ENCODE measurements around the gene SLBP.
"Not testable (repeated sequence)": the region's sequence is repeated elsewhere in the genome, so short reads cannot be mapped to it uniquely, and the experiment has no call there.

Gene SLBP

DNA sequence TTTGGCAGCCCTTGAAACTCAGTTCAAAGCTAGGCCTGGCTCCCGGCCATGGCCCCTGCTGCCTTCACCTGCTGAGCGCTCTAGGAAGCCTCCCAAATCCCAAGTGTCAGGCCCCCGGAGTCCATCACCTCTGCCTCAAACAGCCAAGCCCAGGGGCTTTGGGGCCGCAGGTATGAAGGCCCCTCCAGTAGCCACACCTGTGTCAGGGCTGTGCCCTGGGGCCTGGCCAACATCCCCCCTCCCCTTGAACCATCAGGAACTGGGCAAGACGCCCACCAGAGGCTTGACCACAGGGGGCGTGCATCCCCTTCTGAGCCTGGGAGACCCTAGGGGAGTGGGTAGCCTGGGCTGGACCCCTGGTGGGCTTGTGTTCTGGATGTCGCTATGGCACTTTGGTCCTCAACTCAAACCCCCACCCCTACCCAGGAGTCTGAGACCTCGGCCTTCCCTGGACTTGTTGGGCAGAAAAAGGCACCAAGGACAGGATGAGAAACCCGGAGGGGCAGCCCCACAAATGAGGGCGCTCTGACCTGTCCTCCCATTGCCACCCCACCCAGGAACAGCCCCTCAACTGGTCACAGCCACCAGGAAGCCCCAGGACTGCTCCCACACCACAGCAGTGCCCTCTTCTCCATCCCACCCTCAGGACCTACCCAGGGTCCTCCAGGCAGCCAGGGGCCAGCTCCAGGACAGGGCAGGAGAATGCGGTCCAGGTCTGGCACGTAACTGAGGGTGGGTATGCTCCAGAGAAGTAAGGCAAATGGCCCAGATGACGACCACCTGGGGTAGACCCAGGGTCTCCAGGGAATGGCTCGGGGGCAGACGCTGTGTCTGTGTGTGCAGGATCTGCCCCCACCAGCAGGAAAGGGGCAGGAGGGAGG lies 4.2 kb upstream of the SLBP start:
- no peak for DNase-seq

DNA sequence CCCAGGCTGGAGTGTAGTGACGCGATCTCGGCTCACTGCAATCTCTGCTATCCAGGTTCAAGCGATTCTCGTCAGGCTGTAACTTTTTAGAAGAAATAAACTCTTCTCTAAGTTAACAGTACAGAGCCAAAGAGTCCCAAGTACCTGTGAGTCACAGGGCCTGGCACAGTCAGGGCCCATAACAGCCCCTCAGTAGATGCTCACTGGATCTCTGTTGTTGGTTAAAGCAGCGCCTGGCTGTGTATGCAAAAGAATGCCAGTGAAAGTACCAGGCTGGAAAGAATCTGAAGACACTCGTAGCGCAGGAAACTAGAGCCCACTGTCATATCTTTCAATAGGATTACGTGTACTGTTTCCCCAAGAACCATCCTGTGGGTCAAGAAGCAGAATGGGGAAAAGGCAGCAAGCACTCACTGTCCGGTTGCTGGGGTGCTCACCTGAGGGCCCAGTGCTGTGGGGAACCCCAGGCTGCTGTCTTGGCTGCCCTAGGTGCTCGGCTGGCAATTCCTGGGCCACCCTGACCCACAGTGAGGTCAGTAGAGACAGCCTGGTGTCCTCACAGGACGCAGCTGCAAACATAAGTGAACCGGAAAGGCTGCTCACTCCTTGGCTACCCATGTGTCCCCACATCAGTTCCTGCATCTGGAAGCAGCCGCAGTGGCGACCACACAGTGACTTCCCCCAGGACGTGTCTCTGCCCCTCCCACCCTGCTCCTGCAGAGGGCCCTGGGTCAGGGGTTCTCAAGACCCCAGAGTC lies 3.1 kb upstream of the SLBP start:
- in situ Hi-C loops (cut with HindIII; ENCODE audit: low pct_ligation_motif_present, low pct_unique_long_range_greater_than_20kb, low sequenced_read_pairs): no loop called here
- DNase-seq: no peak

More for the DNA sequence above, 4.2 kb upstream of the SLBP start:
- in situ Hi-C loops (cut with HindIII; ENCODE audit: low pct_ligation_motif_present, low pct_unique_long_range_greater_than_20kb, low sequenced_read_pairs): no loop called here

DNA sequence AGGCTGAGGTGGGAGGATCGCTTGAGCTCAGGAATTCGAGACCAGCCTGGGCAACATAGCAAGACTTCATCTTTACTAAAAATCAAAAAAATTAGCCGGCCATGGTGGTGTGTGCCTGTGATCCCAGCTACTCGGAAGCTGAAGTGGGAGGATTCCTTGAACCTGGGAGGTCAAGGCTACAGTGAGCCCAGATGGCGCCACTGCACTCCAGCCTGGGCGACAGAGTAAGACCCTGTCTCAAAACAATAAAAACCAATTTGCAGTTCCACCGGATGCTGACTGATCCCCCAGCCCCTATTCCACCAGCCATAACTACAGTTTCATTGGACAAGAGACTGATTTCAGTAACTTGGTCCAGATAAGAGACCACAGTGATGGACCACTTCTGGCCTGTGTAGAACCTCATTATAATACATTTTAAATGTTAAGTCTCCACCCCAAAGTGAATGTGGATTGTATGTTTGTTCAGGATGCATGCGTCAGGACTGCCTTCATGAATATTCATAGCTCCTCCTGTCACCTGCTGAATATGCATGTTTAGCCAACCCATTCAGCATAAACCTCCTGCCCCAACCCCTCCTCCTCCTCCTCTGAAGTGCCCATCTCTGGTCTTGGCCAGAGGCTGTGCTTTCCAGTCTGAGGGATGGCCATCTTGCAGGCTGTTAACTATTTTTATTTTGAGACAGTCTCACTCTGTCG lies 2.3 kb upstream of the SLBP start:
- no peak for DNase-seq
- in situ Hi-C loops (cut with HindIII; ENCODE audit: low pct_ligation_motif_present, low pct_unique_long_range_greater_than_20kb, low sequenced_read_pairs): no loop called here

DNA sequence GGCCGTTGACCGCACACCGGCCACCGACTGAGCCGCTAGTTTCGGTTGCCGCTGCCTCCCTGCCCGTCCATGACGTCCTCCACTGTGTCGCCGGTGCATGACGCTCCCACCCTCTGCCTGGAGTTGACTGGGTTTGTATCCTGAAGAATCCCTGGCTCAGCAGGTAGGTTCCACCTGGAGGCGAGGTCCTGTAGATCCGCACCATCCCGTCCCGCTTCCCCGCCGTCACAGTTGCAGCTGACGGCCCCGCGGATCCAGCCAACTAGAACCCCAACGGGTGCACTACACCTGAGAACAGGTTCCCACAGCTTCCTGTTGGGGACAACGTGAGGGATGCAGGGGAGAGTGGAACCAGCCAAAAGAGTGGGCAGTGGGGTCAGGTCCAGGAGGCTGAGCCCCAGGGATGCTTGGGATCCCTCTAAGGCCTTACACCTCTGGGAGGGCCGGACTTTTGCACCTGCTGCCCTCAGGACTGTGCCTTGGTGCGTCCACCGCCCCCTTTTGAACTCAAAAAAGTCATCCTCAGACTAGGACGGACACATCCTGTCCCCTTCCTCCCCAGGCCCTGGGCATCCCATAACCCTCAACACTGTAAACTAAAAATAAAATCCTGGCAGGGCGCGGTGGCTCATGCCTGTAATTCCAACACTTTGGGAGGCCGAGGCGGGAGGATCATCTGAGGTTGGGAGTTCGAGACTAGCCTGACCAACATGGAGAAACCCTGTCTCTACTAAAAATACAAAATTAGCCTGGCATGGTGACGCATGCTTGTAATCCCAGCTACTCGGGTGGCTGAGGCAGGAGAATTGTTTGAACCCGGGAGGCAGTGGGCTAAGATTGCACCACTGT lies 1.1 kb upstream of the SLBP start:
- in situ Hi-C loops (cut with HindIII; ENCODE audit: low pct_ligation_motif_present, low pct_unique_long_range_greater_than_20kb, low sequenced_read_pairs): no loop called here
- no peak for DNase-seq

DNA sequence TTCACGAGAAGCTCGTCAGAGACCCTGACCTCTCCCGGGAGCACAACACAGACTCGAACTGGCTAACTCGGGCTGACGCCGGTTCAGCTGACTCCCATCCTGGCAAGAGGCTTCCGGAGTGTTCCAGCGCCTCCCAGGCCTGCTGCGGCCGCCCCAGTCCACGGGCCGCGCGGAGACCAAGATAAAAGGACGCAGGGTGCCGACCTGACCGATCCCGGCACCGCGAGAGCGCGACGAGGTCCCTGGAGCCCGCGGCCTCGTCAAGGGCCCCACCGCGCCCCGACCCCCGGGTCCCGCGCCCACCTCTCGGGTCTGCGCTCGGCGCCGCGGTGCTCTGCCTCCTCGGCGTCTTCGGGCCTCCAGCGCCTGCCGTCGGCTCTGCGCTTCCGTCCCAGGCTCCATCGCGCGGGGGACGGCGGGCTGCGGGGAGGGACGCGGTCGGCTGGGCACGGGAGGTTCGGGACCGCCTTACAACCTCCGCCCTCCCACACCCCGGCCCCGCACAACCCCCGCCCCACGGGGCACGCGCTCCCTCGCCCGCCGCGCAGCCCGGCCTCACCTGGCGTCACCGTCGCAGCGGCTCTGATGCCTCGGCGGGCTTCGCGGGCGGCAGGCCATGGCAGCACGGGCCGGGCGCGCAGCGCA lies 426 bp downstream of the SLBP start:
- in situ Hi-C loops (cut with HindIII; ENCODE audit: low pct_ligation_motif_present, low pct_unique_long_range_greater_than_20kb, low sequenced_read_pairs): no loop called here
- peak; percentile 38 for DNase-seq

DNA sequence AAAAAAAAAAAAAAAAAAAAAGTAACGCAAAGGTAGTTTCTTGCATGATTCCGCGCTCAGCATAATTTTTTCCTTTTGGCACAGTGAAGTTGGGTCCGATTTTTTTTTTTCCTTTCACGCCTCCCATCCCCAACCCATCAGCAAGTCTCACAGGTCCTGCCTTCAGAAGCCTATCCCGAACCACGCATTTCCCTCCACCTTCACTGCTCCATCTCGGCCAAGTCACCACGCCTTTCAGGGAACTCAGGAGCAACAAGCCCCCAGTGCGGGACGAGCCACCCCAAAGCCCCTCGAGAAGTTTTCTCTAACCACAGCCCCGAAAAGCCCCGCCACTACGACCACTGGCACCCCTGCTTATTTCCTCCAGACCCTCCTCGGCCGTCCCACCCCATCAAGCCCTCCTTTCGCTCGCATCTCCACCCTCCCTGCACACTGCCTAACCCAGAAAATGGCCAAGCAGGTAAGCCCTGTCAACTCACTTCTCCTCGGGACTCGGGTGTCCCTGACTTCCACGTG lies 1.0 kb downstream of the SLBP start:
- in situ Hi-C loops (cut with HindIII; ENCODE audit: low pct_ligation_motif_present, low pct_unique_long_range_greater_than_20kb, low sequenced_read_pairs): no loop called here
- no peak for DNase-seq

DNA sequence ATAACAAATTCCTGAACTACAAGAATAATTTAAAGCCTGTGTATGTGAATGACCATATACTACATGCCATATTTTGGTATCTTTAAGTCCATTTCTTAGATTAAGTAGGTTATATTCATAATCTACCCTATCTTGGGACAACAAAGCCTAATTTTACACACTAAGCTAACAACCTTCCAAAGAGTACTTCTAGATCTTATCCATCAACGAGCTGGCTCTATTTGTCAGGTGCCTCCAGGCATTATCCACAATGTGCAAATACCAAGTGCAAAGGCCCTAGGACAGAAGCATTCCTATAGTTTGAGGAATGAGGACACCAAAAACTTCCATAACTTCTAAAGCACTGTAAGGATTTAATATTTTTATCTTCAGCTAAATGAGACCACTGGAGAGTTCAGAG lies 3.5 kb downstream of the SLBP start:
- DNase-seq: no peak
- in situ Hi-C loops (cut with HindIII; ENCODE audit: low pct_ligation_motif_present, low pct_unique_long_range_greater_than_20kb, low sequenced_read_pairs): no loop called here

DNA sequence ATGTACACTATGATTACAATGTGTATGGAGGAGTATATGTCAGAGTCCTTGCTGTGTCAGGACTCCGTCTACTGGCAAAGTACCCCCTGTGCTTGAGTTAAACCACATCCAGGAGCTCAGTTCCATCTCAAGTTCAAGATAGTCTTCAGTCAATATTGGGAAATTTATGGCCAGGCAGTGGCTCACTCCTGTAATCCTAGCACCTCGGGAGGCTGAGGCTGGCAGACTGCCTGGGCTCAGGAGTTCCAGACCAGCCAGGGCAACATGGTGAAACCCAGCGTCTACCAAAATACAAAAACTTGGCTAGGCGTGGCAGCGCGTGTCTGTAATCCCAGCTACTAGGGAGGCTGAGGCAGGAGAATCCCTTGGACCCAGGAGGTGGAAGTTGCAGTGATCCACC lies 5.8 kb downstream of the SLBP start:
- no peak for DNase-seq
- in situ Hi-C loops (cut with HindIII; ENCODE audit: low pct_ligation_motif_present, low pct_unique_long_range_greater_than_20kb, low sequenced_read_pairs): no loop called here

DNA sequence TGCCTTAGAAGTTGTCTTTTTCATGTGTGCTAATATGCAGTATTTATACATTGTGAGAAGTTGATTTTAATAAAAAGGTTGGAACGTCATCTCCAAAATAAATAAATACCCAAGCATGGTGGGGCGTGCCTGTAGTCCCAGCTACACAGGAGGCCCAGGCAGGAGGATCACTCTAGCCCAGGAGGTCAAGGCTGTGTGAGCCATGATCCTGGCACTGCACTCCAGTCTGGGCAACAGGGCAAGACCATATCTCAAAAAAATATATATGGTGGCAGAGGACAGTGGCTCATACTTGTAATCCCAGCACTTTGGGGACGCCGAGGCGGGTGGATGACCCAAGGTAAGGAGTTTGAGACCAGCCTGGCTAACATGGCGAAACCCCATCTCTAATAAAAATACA lies 6.4 kb downstream of the SLBP start:
- in situ Hi-C loops (cut with HindIII; ENCODE audit: low pct_ligation_motif_present, low pct_unique_long_range_greater_than_20kb, low sequenced_read_pairs): no loop called here
- DNase-seq: no peak

DNA sequence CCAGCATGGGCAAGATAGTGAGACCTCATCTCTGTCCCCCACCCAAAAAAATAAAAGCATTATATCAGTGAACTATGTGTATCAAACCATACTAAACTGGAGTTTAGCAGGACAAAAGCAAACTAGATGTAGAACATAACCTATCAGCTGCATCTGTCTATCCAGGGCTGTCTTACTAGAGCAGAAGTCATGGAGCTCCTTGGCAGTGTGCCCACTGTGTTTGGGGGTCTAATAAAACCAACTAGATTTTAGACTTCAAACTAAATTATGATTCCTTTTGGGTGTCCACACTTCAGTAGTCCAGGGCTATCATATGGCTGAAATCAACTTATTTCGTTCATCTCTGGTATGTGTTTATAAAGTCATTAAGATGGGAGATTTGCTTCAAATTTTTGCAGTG lies 8.3 kb downstream of the SLBP start:
- in situ Hi-C loops (cut with HindIII; ENCODE audit: low pct_ligation_motif_present, low pct_unique_long_range_greater_than_20kb, low sequenced_read_pairs): no loop called here
- no peak for DNase-seq

DNA sequence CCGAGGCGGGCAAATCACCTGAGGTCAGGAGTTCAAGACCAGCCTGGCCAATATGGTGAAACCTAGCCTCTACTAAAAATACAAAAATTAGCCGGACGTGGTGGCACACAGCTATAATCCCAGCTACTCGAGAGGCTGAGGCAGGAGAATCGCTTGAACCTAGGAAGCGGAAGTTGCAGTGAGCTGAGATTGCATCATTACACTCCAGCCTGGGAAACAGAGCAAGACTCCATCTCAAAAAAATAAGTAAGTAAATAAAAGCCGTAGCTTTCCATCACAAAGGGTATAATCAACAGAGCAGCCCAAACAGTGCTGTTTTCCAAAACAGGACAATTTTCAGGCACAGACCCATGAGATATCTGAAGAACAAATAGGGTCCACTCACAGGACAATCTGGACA lies 10.4 kb downstream of the SLBP start:
- DNase-seq; in situ Hi-C loops (cut with HindIII; ENCODE audit: low pct_ligation_motif_present, low pct_unique_long_range_greater_than_20kb, low sequenced_read_pairs): not testable (repeated sequence)

DNA sequence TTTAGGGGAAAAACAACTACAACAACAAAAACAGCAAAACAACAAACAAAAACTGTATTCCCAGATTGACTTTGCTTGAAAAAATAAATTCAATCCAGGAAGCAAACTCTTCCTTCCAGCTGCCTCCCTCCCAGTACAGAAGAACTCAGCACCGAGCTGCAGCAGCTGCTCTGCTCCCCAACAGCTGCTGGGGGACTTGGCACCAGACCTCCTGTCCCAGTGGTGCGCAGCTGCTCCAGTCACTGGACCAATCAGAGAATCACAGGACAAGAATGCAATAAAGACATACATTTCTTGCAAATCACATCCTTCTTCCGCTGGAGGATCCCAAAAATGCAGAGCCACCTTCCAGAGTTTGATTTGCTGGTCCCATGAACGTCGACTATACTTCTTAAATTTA lies 16.2 kb downstream of the SLBP start:
- no peak for DNase-seq
- in situ Hi-C loops (cut with HindIII; ENCODE audit: low pct_ligation_motif_present, low pct_unique_long_range_greater_than_20kb, low sequenced_read_pairs): no loop called here

DNA sequence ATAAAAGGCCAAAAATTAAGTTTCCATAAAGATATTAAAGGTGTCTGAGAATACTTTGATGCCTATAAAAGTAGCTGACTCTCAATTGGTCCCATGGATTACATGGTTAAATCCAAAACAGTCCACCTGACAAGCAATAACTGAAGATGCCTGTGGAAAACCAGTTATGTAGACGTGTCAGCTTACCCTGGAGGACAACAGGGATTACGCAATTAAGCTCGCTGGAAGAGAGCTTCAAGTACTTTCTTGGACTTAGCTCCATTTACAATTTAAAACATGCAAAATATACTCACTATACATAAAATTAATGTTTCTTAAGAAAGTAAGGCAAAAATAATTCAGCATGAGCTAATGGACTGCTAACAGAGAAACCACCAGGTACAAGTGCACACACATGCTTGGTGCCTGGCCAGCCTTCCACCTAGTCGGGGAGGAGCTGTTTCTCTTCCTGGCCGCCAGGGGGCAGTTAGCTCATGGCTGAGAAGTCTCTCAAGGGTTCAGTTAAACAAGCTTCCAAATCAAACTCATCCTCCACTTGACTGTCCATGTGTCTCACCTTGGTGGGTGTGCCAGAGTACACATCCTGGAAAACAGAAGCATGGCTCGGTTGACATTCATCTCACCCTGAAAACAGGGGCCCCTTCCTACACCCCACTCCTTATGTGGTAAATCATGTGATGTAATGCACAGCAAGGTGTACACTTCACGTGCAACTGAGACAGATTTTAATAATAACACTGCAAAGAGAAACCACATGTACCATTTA lies 18.8 kb downstream of the SLBP start:
- DNase-seq: peak; percentile 71
- in situ Hi-C loops (cut with HindIII; ENCODE audit: low pct_ligation_motif_present, low pct_unique_long_range_greater_than_20kb, low sequenced_read_pairs): no loop called here

DNA sequence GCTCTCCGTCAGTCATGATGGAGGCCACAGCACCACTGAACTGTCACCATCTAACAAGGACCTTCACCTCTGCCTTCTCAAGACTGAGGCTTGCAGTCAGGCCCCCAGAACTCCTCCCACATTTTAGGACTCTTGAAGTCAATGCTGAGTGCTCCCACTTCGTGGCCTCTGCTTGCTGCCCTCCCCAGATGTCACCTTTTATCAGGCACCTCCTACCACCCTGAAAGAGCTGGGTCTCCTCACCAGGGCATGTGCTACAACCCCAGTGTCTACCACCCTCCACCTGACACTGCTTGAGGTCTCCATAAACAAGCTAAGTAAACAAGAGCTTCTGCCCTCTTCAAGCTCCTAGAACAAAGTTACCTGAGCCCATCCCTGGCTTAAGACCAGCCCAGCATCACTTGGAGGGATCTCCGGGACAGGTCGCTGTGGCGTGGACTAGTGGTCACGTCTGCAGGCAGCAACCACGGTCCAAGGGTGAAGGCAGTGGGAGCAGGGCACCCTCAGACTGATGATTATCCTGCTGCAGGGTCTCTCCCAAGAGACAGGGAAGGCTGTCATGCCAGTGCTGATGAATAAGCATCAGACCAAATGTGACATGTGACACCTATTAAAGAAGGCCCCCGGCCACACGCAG lies 20.3 kb downstream of the SLBP start:
- no peak for DNase-seq
- in situ Hi-C loops (cut with HindIII; ENCODE audit: low pct_ligation_motif_present, low pct_unique_long_range_greater_than_20kb, low sequenced_read_pairs): no loop called here

DNA sequence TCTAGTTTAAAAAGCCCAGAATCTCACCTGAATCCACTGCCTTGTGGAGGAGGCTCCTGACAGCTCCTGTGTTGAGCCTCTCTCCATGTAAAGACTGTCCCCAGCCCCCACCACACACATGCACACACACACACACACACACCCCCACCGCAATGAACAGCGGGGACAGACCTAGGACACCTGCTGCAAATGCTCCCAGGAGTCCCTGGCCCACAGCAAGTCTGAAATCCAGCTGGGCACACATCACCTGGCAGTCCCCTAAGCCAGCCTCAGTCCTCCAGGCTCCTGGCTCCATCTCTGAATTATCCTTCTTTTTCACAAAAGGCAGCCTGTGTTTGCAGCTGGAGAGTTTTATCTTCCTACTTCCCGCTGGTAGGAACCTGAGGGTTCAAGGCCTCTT lies 21.4 kb downstream of the SLBP start:
- in situ Hi-C loops (cut with HindIII; ENCODE audit: low pct_ligation_motif_present, low pct_unique_long_range_greater_than_20kb, low sequenced_read_pairs): no loop called here
- DNase-seq: no peak

DNA sequence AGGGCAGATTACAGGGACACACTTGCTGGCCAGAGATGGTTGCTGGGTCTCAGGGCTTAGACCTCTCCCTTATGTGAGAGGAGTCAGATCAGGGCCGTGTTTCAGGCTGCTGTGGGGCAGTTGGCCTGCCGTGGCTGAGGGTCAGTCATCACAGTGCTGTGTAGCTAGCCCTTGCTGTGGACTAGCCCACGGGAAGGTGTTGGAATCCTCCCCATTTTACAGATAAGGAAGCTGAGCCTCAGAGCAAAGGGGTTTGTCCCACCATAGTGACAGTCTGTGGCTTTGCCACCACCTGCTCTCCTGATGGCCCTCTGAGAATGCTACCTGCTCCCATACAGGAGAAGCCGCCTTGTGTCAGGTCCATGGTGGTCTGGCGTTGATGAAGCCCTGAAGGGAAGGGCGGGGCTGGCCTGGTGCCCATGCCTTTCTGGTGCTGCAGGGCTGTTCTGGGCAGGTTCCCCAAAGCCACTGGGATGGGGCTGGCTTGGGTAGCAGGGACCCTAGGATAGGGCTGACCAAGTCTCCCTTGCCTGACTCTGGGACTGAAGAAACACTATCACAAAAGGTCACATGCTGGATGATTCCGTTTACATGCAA lies 25.6 kb downstream of the SLBP start:
- in situ Hi-C loops (cut with HindIII; ENCODE audit: low pct_ligation_motif_present, low pct_unique_long_range_greater_than_20kb, low sequenced_read_pairs): no loop called here
- DNase-seq: no peak
